HCT116 (cell line): ENCODE measurements around the gene GABBR1. TPM values are rescaled to one million over a fixed set of nuclear protein-coding genes. Genes with fewer than 3 reads are reported as not detected.

Experiments
- ATAC-seq: fragments of 200-7000 bp; cut with Tn5 transposase; 2 replicates; pipeline ENCODE4 v1.9.1; 2020; ENCODE audit warnings: mild to moderate bottlenecking, moderate library complexity
- BruUV-seq: library from RNA; stranded (reverse); fragments of 400-500 nt; replicated peaks from 2 replicates; lab custom pipeline; 2021; lab: Mats Ljungman, UMichigan
- CTCF ChIA-PET: fragments of 300-600 bp; sonication (Branson Sonifier 250); formaldehyde crosslinking; loops from one replicate; lab custom pipeline; 2021; ENCODE audit warnings: antibody characterized with exemption; lab: Charles Lee
- POLR2A ChIA-PET: fragments of 300-600, 350-600 bp; sonication (Branson Sonifier 250); formaldehyde crosslinking; loops from one replicate; lab custom pipeline; 2021; ENCODE audit warnings: antibody characterized with exemption; lab: Charles Lee
- RAD21 ChIA-PET, 2 experiments: fragments of 300-600 bp; sonication (Branson Sonifier 250); formaldehyde crosslinking; loops; one replicate each; lab custom pipeline; 2023; ENCODE audit warnings: low total read pairs in 2 of 2; ENCODE audit not compliant: uncharacterized antibody in 2 of 2, unreplicated experiment in 2 of 2, low non-redundant PET in 1 of 2; lab: Charles Lee
- DNase-seq: peaks from one replicate; pipeline ENCODE4 v3.0.0-alpha.2; 2010; ENCODE audit warnings: low read depth, low spot score
- H2AFZ ChIP-seq: fragments of 200-600 bp; shearing (Covaris generic), sonication (generic); 2 replicates; pipeline ENCODE4 v1.6.1; 2017; ENCODE audit warnings: low read depth, mixed run types, mixed read lengths, antibody characterized with exemption, low read length; ENCODE audit not compliant: poor library complexity, severe bottlenecking
- H3K27ac ChIP-seq: 2 replicates; pipeline ENCODE4 v1.5.1; 2012; ENCODE audit warnings: low read depth, low read length
- H3K27me3 ChIP-seq: fragments of 200-600 bp; sonication (generic); 2 replicates; pipeline ENCODE4 v1.6.1; 2016; ENCODE audit warnings: mixed run types, low read length, mixed read lengths; ENCODE audit not compliant: insufficient read depth
- H3K36me3 ChIP-seq, 2 experiments: fragments of 200-500 bp in 1 of 2; fragments of 200-600 bp in 1 of 2; sonication (Bioruptor generic) in 1 of 2; sonication (generic) in 1 of 2; 2 replicates each; pipeline versions ENCODE4 v1.5.1 to v1.6.1; 2014 to 2016; ENCODE audit warnings: low read length in 2 of 2, inconsistent platforms in 1 of 2, mixed read lengths in 1 of 2, mixed run types in 1 of 2; ENCODE audit not compliant: insufficient read depth in 2 of 2, control insufficient read depth in 1 of 2
- H3K4me1 ChIP-seq, 2 experiments: fragments of 200-600 bp in 1 of 2; sonication (generic) in 1 of 2; 2 replicates each; pipeline versions ENCODE4 v1.5.1 to v1.6.1; 2012 to 2017; ENCODE audit warnings: low read length in 2 of 2, inconsistent platforms in 1 of 2, mild to moderate bottlenecking in 1 of 2, mixed read lengths in 1 of 2, mixed run types in 1 of 2, moderate library complexity in 1 of 2; ENCODE audit not compliant: insufficient read depth in 2 of 2, control insufficient read depth in 1 of 2
- H3K4me2 ChIP-seq: fragments of 200-600 bp; sonication (generic); 2 replicates; pipeline ENCODE4 v1.6.1; 2017; ENCODE audit warnings: mixed run types, low read length, mixed read lengths
- H3K4me3 ChIP-seq, 2 experiments: fragments of 200-600 bp in 1 of 2; sonication (generic) in 1 of 2; replicated peaks in 1 of 2; 2 replicates each; pipeline ENCODE4 v1.5.1; 2011 to 2016; ENCODE audit warnings: low read length in 2 of 2, control low read depth in 1 of 2, low read depth in 1 of 2, mild to moderate bottlenecking in 1 of 2, mixed read lengths in 1 of 2, mixed run types in 1 of 2
- H3K79me2 ChIP-seq: fragments of 200-600 bp; sonication (generic); 2 replicates; pipeline ENCODE4 v1.6.1; 2017; ENCODE audit warnings: mild to moderate bottlenecking, mixed run types, low read length, moderate library complexity, mixed read lengths; ENCODE audit not compliant: insufficient read depth
- H3K9ac ChIP-seq: fragments of 200-600 bp; sonication (generic); 2 replicates; pipeline ENCODE4 v1.6.1; 2016; ENCODE audit warnings: low read length, mixed read lengths
- H3K9me2 ChIP-seq: fragments of 200-600 bp; sonication (generic), shearing (Covaris generic); 2 replicates; pipeline ENCODE4 v1.6.1; 2017; ENCODE audit warnings: mixed run types, mild to moderate bottlenecking, moderate library complexity; ENCODE audit not compliant: insufficient read depth
- H3K9me3 ChIP-seq, 2 experiments: fragments of 200-500 bp in 1 of 2; fragments of 200-600 bp in 1 of 2; sonication (Bioruptor generic) in 1 of 2; sonication (generic) in 1 of 2; 2 replicates each; pipeline ENCODE4 v1.6.1; 2014 to 2017; ENCODE audit warnings: low read length in 2 of 2, mixed read lengths in 2 of 2, inconsistent platforms in 1 of 2, low read depth in 1 of 2, mild to moderate bottlenecking in 1 of 2, mixed run types in 1 of 2, moderate library complexity in 1 of 2; ENCODE audit not compliant: control insufficient read depth in 1 of 2, insufficient read depth in 1 of 2
- H4K20me1 ChIP-seq: fragments of 200-600 bp; sonication (generic), shearing (Covaris generic); 2 replicates; pipeline ENCODE4 v1.6.1; 2017; ENCODE audit warnings: mixed run types, mild to moderate bottlenecking, moderate library complexity; ENCODE audit not compliant: insufficient read depth
- CBX3 ChIP-seq: IDR thresholded peaks from 2 replicates; pipeline ENCODE4 v1.6.1; 2012; ENCODE audit warnings: low read depth
- CEBPB ChIP-seq: IDR thresholded peaks from 2 replicates; pipeline ENCODE4 v1.6.1; 2012; ENCODE audit warnings: low read depth
- EGR1 ChIP-seq: IDR thresholded peaks from 2 replicates; pipeline ENCODE4 v1.6.1; 2012; ENCODE audit warnings: low read depth
- ELF1 ChIP-seq: IDR thresholded peaks from 2 replicates; pipeline ENCODE4 v1.6.1; 2012; ENCODE audit warnings: low read depth, borderline replicate concordance
- EZH2 ChIP-seq: fragments of 200-600 bp; sonication (generic); IDR thresholded peaks from 2 replicates; pipeline ENCODE4 v1.6.1; 2017; ENCODE audit warnings: antibody characterized with exemption, mixed run types
- FOSL1 ChIP-seq: IDR thresholded peaks from 2 replicates; pipeline ENCODE4 v1.6.1; 2012; ENCODE audit warnings: low read depth
- JUND ChIP-seq: IDR thresholded peaks from 2 replicates; pipeline ENCODE4 v1.6.1; 2012
- POLR2A ChIP-seq: IDR thresholded peaks from 2 replicates; pipeline ENCODE4 v1.7.0; 2011; ENCODE audit warnings: borderline replicate concordance; ENCODE audit not compliant: insufficient read depth, insufficient read length; ENCODE audit errors: extremely low read depth
- SRF ChIP-seq: IDR thresholded peaks from 2 replicates; pipeline ENCODE4 v1.6.1; 2012; ENCODE audit warnings: low read depth
- YY1 ChIP-seq: IDR thresholded peaks from 2 replicates; pipeline ENCODE4 v1.6.1; 2011; ENCODE audit warnings: low read length, low read depth, moderate library complexity, mild to moderate bottlenecking; ENCODE audit not compliant: insufficient replicate concordance; ENCODE audit errors: extremely low read depth
- ZNF274 ChIP-seq: fragments of 200-500 bp; sonication (Bioruptor generic); IDR thresholded peaks from 2 replicates; pipeline ENCODE4 v1.6.1; 2014; ENCODE audit warnings: mild to moderate bottlenecking, low read depth, low read length, inconsistent platforms
- intact Hi-C: fragments of 100-400 bp; cut with micrococcal nuclease; formaldehyde crosslinking; loops from 2 replicates; pipeline ENCODE4 v1.10.0; 2022
- total RNA-seq: library from RNA; stranded (reverse); gene quantifications from one replicate; pipeline ENCODE4 v1.2.1, GENCODE V29; 2021; ENCODE audit not compliant: unreplicated experiment
- TF ChIP-seq, protein P1 (sequence below): IDR thresholded peaks from 2 replicates; pipeline ENCODE4 v1.6.1; 2012
- TF ChIP-seq, protein P2 (sequence below), 3 experiments: fragments of 200-600 bp in 1 of 3; sonication (generic) in 1 of 3; IDR thresholded peaks in 2 of 3; conservative IDR thresholded peaks in 1 of 3; 2 replicates each; pipeline ENCODE4 v1.5.1; 2012 to 2017; ENCODE audit warnings: low read depth in 2 of 3, low read length in 2 of 3, antibody characterized with exemption in 1 of 3, borderline replicate concordance in 1 of 3, control low read depth in 1 of 3, mild to moderate bottlenecking in 1 of 3, mixed read lengths in 1 of 3, mixed run types in 1 of 3, moderate library complexity in 1 of 3; ENCODE audit not compliant: insufficient read depth in 1 of 3
- TF ChIP-seq, protein P3 (sequence below): IDR thresholded peaks from 2 replicates; pipeline ENCODE4 v1.6.1; 2012

Gene GABBR1
- total RNA-seq, 1 experiment from 2014 or later = 43.4 TPM

DNA sequence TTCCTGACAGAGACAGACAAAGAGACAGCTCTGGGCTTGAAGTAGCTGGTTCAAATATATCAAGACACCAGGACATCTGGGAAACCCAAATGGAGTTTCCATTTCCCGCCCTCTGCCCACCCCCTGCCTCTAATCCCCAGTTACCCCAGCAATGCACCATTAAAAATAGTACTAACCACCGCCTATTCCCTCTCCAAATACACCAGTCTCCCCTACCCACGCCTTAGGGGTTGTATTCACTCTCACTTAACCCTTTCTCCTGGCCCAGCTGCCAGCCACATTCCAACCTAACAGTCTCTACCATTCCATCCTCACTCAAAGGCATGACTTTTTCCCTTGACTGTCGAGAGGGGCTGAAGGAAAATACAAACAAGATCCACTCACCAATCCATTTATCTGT, 22.4 kb downstream of the GABBR1 start:
- H3K4me2 ChIP-seq = no peak overlapping the region
- ChIA-PET RAD21 (no interaction called here), POLR2A (no interaction called here), CTCF (interaction anchor here (2.4 kb wide), 1 partner anchor 43 kb away, joined by 5 read pairs; no protein-coding TSS in a partner anchor)
- no peak overlapping the region for H2AFZ ChIP-seq
- no peaks in the 10 kb centered on the region for H3K4me1 ChIP-seq
- no peaks in the 10 kb centered on the region for H4K20me1 ChIP-seq
- H3K9ac ChIP-seq = no peak overlapping the region
- H3K27ac ChIP-seq = no peak overlapping the region
- H3K36me3 ChIP-seq = peaks cover 6 to 54% of the 10 kb centered on the region in 2 experiments; a peak in 3 of 4 replicates
- ATAC-seq (no peak), DNase-seq (no peak)
- H3K4me3 ChIP-seq = no peak overlapping the region
- intact Hi-C loops = no loop called here
- no TSS peak for BruUV-seq
- TF ChIP-seq FOSL1 = no peak
- TF ChIP-seq ELF1 = no peak
- no peak for TF ChIP-seq EZH2
- no peak for TF ChIP-seq ZNF274
- TF ChIP-seq, protein P1, sequence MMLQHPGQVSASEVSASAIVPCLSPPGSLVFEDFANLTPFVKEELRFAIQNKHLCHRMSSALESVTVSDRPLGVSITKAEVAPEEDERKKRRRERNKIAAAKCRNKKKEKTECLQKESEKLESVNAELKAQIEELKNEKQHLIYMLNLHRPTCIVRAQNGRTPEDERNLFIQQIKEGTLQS = no peak
- TF ChIP-seq, protein P2, sequence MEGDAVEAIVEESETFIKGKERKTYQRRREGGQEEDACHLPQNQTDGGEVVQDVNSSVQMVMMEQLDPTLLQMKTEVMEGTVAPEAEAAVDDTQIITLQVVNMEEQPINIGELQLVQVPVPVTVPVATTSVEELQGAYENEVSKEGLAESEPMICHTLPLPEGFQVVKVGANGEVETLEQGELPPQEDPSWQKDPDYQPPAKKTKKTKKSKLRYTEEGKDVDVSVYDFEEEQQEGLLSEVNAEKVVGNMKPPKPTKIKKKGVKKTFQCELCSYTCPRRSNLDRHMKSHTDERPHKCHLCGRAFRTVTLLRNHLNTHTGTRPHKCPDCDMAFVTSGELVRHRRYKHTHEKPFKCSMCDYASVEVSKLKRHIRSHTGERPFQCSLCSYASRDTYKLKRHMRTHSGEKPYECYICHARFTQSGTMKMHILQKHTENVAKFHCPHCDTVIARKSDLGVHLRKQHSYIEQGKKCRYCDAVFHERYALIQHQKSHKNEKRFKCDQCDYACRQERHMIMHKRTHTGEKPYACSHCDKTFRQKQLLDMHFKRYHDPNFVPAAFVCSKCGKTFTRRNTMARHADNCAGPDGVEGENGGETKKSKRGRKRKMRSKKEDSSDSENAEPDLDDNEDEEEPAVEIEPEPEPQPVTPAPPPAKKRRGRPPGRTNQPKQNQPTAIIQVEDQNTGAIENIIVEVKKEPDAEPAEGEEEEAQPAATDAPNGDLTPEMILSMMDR (IDR thresholded peaks at IDR 0.05 in 2 of 3, conservative IDR thresholded peaks at IDR 0.05 in 1 of 3; ENCODE audit: borderline replicate concordance in 1 of 3, insufficient read depth in 1 of 3, low read depth in 2 of 3, low read length in 2 of 3) = no peak
- no peak for TF ChIP-seq POLR2A
- TF ChIP-seq YY1 = no peak
- TF ChIP-seq EGR1 = no peak
- no peak for TF ChIP-seq CEBPB
- TF ChIP-seq JUND = no peak
- no peak for TF ChIP-seq SRF
- TF ChIP-seq CBX3 = no peak
- TF ChIP-seq, protein P3, sequence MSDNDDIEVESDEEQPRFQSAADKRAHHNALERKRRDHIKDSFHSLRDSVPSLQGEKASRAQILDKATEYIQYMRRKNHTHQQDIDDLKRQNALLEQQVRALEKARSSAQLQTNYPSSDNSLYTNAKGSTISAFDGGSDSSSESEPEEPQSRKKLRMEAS = no peak
- no peaks in the 10 kb centered on the region for H3K9me3 ChIP-seq
- H3K9me2 ChIP-seq = no peaks in the 10 kb centered on the region
- H3K27me3 ChIP-seq = no peaks in the 10 kb centered on the region
- no peaks in the 10 kb centered on the region for H3K79me2 ChIP-seq
